Bronchial epithelial cell (primary cell): Measurements from ENCODE around the gene UBE2F. TPM values are rescaled to one million over a fixed set of nuclear protein-coding genes. Genes with fewer than 3 reads are reported as not detected.
"Not testable (repeated sequence)": the region's sequence is repeated elsewhere in the genome, so short reads cannot be mapped to it uniquely, and the experiment has no call there.

ENCODE experiments used
- DNase-seq: peaks from one replicate; pipeline ENCODE4 v3.0.0-alpha.2; 2010; ENCODE audit warnings: low read depth
- FAIRE-seq: peaks from 2 replicates; lab custom pipeline; 2011; peaks lifted over from hg19 to GRCh38; lab: Jason Lieb, UNC
- H3K27me3 ChIP-seq: 2 replicates; pipeline ENCODE4 v1.5.1; 2011; ENCODE audit warnings: low read length; ENCODE audit not compliant: control insufficient read depth, insufficient read depth
- H3K36me3 ChIP-seq: 2 replicates; pipeline ENCODE4 v1.5.1; 2011; ENCODE audit warnings: low read length; ENCODE audit not compliant: control insufficient read depth, insufficient read depth
- H3K4me3 ChIP-seq: 2 replicates; pipeline ENCODE4 v1.5.1; 2011; ENCODE audit warnings: mild to moderate bottlenecking, low read depth, low read length, control low read depth
- CTCF ChIP-seq: IDR thresholded peaks from 2 replicates; pipeline ENCODE4 v1.5.1; 2011; ENCODE audit warnings: mild to moderate bottlenecking, moderate library complexity, low read length, control low read depth, inconsistent platforms; ENCODE audit not compliant: insufficient read depth, severe bottlenecking
- total RNA-seq: library from RNA; depleted of rRNA; stranded (reverse); fragments of >200 nt; gene quantifications from 2 replicates; pipeline ENCODE4 v1.2.1, GENCODE V29; 2014

The UBE2F gene
- total RNA-seq, 1 donor from 2014 or later, result 64.0 TPM

GRCh38 chr2:238029853-238030252 lies 63.0 kb downstream of the UBE2F start:
- Histone ChIP-seq H3K36me3 (peaks cover 18% of the 10 kb centered on the region), H3K27me3 (no peaks in the 10 kb centered on the region), H3K4me3 (no peak overlapping the region)
- no peak for DNase-seq
- no peak for FAIRE-seq
- TF ChIP-seq CTCF, result no peak

GRCh38 chr2:238030422-238031155 lies 63.8 kb downstream of the UBE2F start:
- DNase-seq (no peak), FAIRE-seq (no peak)
- no peak for TF ChIP-seq CTCF
- H3K36me3 ChIP-seq, result peaks cover 17% of the 10 kb centered on the region
- H3K27me3 ChIP-seq, result no peaks in the 10 kb centered on the region
- H3K4me3 ChIP-seq, result no peak overlapping the region

GRCh38 chr2:238031751-238032150 lies 64.9 kb downstream of the UBE2F start:
- DNase-seq (no peak), FAIRE-seq (no peak)
- Histone ChIP-seq H3K4me3 (no peak overlapping the region), H3K27me3 (no peaks in the 10 kb centered on the region), H3K36me3 (peaks cover 17% of the 10 kb centered on the region)
- no peak for TF ChIP-seq CTCF

GRCh38 chr2:238032755-238033337 lies 66.0 kb downstream of the UBE2F start:
- Histone ChIP-seq H3K36me3 (peaks cover 16% of the 10 kb centered on the region), H3K27me3 (no peaks in the 10 kb centered on the region), H3K4me3 (no peak overlapping the region)
- DNase-seq (no peak), FAIRE-seq (no peak)
- TF ChIP-seq CTCF, result no peak

- not testable (repeated sequence) for FAIRE-seq, H3K27me3 ChIP-seq, DNase-seq, H3K4me3 ChIP-seq
- H3K36me3 ChIP-seq, result peaks cover 23% of the 10 kb centered on the region
Observed at GRCh38 chr2:238033991-238034390, 67.2 kb downstream of the UBE2F start.

GRCh38 chr2:238038203-238038602 lies 71.4 kb downstream of the UBE2F start:
- peaks cover 23% of the 10 kb centered on the region for H3K36me3 ChIP-seq

More at GRCh38 chr2:238038203-238038602, 71.4 kb downstream of the UBE2F start:
- DNase-seq (no peak), FAIRE-seq (no peak)
- Histone ChIP-seq H3K4me3 (no peak overlapping the region), H3K27me3 (no peaks in the 10 kb centered on the region)
- TF ChIP-seq CTCF, result no peak
